HG02981 (cell line): ENCODE data around the gene PDCL3.

ENCODE experiments used
- ATAC-seq: cut with Tn5 transposase; IDR thresholded peaks from one replicate; pipeline ENCODE4 v1.9.1; 2021; ENCODE audit warnings: mild to moderate bottlenecking, moderate library complexity; ENCODE audit not compliant: unreplicated experiment

The PDCL3 gene

GRCh38 chr2:100611079-100612029, 48.6 kb downstream of the PDCL3 start:
- no peak for ATAC-seq

GRCh38 chr2:100612388-100613000, 49.7 kb downstream of the PDCL3 start:
- no peak for ATAC-seq

- no peak for ATAC-seq
Measured at GRCh38 chr2:100613719-100614118, 50.9 kb downstream of the PDCL3 start.

GRCh38 chr2:100614455-100615000, 51.7 kb downstream of the PDCL3 start:
- no peak for ATAC-seq

GRCh38 chr2:100615471-100615870, 52.7 kb downstream of the PDCL3 start:
- ATAC-seq, result no peak

- ATAC-seq, result no peak
Measured at GRCh38 chr2:100615886-100616285, 53.1 kb downstream of the PDCL3 start.

GRCh38 chr2:100616841-100617390, 54.1 kb downstream of the PDCL3 start:
- ATAC-seq, result no peak

- ATAC-seq, result no peak
Measured at GRCh38 chr2:100619951-100620350, 57.2 kb downstream of the PDCL3 start.

GRCh38 chr2:100620481-100620880, 57.7 kb downstream of the PDCL3 start:
- no peak for ATAC-seq

GRCh38 chr2:100621371-100621951, 58.7 kb downstream of the PDCL3 start:
- ATAC-seq, result no peak

GRCh38 chr2:100623033-100623715, 60.4 kb downstream of the PDCL3 start:
- ATAC-seq, result no peak

- ATAC-seq, result no peak
Measured at GRCh38 chr2:100623930-100624329, 61.1 kb downstream of the PDCL3 start.

- ATAC-seq, result no peak
Measured at GRCh38 chr2:100624536-100624935, 61.7 kb downstream of the PDCL3 start.

GRCh38 chr2:100625717-100626116, 62.9 kb downstream of the PDCL3 start:
- ATAC-seq, result no peak
